ENCODE measurements around the gene CAVIN1.

GRCh38 chr17:42372142-42372541, 50.9 kb downstream of the CAVIN1 start:
- TF ChIP-seq CTCF (IDR thresholded peaks at IDR 0.05 in 8 of 11, conservative IDR thresholded peaks at IDR 0.05 in 3 of 11) (no peak), POLR2AphosphoS5 (IDR thresholded peaks at IDR 0.05) (no peak)
